GM19043 (cell line): ENCODE data around the gene WDSUB1.

ENCODE experiments used
- ATAC-seq: cut with Tn5 transposase; IDR thresholded peaks from one replicate; pipeline ENCODE4 v1.9.1; 2021; ENCODE audit warnings: low read depth; ENCODE audit not compliant: unreplicated experiment

Gene WDSUB1

DNA sequence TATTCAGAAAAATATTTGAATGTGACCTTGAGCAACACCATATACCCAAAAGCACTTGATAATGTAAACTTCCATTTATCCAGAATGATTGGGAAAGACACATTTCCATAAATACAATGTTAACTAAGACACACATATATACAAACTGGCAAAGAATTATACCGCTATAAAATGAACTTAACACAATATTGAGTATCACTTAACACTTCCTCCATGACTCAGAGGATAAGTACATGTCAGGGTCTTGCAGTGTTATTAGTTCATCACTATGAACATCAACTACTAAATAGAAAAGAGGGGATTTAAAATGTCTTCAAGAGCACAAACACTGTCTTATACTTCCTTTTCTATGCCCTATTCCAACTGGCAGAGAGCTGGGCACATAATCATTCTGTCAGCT lies 18.6 kb downstream of the WDSUB1 start:
- no peak for ATAC-seq

DNA sequence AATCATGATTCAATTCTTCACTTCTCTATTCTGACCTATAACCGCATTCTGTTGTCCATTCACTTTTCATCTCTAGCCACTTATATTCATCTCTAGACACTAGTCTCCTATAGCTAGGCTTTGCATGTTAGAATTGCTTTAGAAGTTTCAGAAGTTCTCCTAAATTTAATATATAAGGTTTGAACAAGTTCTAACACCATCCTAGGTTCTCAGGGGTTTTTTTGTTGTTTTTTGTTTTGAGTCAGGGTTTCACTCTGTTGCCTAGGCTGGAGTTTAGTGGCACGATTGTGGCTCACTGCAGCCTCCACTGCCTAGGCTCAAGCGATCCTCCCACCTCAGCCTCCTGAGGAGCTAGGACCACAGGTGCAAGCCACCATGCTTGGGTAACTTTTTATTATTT lies 19.9 kb downstream of the WDSUB1 start:
- peak; percentile 60 for ATAC-seq

DNA sequence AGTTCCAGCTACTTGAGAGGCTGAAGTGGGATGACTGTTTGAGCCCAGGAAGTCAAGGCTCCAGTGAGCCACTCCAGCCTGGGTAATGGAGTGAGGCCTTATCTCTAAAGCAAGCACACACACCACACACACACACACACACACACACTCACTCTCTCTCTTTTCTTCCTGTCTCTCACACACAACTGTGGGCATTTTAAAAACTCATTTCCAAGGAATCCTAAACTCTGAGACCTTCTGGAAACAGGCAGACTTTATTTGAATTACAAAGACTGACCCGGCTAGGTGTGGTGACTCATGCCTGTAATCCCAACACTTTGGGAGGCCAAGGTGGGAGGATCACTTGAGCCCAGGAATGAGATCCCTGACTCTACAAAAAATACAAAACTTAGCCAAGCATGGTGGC lies 21.3 kb downstream of the WDSUB1 start:
- ATAC-seq: no peak

DNA sequence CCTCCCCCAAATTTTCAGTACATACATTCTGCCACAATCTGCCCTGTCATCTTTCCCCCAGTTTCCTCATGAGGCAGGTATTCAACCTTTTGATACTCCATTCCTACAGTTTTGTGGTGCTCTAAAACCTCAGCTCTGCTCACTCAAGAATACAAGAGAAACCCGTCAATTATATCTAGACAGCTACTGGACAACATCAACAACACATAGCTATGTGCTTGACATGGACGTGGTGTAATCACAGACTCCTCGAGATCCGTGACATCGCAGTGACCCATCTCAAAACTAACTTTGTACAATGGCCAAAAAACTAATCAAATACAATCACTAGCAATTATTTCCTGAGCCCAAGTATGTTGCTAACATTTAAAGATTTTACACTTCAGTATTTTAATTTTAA lies 23.6 kb downstream of the WDSUB1 start:
- ATAC-seq: no peak

DNA sequence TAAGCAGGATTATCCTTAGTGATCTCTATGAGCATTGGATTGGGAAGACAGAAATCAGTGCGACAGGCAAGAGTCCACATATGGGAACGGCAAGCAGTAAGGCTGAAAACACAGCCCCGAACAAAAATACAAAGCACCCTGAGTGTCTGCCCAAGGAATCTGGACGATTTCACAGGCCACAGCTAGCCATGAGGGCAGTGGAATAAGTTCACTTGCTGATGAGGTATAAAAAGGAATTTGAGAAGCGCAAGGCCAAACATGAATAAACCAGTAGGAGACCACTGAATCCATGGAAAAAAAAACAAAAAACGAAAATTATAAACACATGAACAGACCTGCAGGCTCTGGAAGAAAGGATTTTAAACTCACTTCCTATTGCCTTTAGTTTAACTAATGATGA lies 24.3 kb downstream of the WDSUB1 start:
- ATAC-seq: no peak

- no peak for ATAC-seq
Measured at GRCh38 chr2:159256159-159256558, 30.3 kb downstream of the WDSUB1 start.

DNA sequence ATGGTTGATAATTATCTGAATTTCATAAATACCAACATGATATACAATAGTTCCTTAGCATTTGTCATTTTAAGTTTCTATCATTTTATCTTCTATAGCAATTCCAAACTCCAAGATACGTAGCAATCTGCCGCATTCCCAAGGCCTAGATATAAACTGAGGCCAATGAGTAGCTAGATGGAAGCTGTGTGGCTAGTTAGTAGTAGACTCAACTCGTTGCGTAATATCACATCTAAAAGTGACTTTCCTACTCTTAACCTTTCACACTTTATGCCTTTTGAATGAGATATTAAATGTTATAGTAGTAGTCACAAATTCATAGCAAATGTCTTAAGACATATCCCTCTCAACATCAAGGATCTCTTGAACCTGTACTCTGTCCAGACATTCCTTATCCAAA lies 33.6 kb downstream of the WDSUB1 start:
- no peak for ATAC-seq

DNA sequence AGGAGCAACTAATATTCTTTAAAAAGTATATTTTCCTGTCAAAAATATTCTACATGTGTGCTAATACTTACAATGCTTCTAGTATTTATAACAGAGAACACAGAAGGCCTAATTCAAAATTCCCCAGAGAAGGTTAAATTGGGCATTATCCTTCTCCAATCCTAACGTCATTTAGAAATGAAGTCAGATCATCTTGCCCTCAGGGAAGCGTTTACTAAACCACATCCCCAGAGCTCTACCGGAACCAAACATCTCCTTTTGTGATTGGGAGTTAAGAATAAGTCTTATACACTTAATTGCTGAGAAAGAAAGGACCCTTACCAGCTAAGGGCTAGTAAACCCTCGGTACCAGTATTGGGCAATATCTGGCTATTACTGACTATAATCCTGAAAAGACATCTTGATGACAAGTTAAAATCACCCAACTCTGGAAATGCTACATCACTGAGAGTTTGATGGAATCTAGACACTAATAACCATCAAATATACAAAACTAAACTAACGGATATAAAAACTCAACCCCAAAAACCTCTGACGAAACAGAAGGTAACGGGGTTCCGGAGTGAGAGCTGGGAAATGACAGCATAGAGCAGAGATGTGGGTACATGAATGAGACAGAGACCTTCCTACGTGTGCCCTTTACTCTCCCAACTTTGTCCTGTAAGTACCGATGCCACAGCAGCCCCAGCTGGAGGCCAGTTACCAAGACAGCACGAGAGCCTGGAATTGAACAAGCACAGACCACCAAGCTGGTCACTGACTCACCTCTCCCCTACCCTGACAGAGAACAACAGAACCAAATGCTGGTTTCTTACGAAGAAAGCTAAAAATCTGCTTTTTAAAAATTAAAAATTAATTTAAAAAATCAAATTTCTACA lies 35.0 kb downstream of the WDSUB1 start:
- ATAC-seq: no peak

DNA sequence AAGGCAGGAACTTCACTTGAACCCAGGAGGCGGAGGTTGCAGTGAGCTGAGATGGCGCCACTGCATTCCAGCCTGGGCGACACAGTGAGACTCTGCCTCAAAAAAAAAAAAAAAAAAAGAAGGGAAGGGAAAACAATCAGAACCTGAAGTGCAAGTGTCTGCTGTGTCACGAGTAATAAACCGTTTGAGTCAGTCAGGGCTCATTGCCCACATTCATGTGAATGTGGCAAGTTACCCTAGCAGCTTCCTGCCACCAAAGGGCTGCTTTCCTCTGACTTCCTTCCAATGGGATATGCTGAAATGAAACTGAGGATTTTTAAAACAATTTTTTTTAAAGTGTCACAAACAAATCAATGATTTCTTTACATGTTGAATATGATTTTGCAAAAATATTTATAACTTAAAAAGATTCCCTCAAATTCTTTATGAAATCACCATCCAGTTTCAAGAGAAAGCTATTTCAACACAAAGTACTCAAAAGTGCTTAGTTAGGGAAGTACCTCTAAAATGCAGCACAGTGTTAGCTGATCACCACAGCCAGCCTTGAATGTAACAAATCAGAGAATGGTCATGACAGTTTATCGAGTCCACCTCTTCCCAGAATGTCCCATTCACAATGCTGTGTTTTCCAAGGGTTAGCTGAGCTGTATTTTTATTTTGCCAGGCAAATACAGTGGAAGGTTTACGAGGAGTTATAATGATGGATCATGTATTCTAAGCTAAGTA lies 36.4 kb downstream of the WDSUB1 start:
- ATAC-seq: peak; percentile 76

DNA sequence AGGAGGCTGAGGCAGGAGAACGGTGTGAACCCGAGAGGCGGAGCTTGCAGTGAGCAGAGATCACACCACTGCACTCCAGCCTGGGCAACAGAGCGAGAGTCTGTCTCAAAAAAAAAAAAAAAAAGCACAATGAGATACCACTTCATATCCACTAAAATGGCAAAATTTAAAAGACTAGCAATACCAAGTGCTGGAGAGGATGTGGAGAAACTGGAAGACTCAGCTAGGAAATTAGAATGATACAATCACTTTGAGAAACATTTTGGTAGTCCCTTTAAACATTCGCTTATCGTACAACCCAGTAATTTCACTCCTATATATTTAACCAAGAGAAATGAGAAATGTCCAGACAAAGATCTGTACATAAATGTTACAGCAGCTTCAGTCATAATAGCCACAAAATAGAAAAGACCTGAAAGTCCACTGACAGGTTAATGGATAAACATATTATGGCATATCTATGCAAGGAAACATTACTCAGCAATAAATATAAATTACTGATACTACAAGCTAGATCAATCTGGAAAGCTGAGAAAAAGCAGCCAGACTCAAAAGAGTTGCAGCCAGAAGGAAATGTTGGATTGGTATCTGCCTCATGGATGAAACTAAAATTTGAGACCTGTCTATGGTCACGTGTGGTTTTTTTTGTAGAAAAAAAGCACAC lies 40.0 kb downstream of the WDSUB1 start:
- no peak for ATAC-seq

DNA sequence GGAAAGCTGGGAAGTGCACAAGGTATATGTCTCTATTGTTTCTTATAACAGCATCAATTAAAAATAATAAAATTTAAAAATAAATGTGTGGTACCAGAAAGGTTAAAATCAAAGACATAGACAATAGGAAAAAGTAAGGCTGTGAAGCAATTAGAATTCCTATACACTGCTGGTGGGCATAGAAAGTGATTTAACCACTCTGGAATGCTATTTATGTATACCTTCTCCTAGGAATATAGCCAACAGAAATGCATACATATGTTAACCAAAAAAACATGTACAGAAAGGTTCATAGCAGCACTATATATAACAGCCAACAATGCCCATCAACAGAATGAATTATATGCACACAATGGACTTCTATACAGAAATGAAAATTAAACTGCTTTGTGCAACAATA lies 43.0 kb downstream of the WDSUB1 start:
- no peak for ATAC-seq

DNA sequence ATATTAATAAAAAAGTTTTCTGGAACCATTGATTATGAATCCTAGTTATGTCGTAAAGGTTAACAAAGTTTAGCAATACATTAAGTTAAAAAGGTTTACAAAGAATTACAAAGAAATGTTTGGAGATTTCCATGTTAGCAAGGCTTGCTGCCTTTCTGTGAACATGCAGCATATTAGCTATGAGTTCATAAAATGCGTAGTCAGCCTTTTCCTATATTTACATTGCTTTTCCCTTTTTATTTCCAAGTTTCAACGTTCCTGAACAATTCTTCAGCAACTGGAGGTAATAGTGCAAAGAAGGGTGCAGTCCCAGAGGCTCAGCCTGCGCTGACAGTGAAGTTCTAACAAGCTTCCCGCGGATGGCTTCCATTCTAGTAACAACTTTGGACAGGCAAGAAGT lies 51.6 kb downstream of the WDSUB1 start:
- ATAC-seq: no peak

DNA sequence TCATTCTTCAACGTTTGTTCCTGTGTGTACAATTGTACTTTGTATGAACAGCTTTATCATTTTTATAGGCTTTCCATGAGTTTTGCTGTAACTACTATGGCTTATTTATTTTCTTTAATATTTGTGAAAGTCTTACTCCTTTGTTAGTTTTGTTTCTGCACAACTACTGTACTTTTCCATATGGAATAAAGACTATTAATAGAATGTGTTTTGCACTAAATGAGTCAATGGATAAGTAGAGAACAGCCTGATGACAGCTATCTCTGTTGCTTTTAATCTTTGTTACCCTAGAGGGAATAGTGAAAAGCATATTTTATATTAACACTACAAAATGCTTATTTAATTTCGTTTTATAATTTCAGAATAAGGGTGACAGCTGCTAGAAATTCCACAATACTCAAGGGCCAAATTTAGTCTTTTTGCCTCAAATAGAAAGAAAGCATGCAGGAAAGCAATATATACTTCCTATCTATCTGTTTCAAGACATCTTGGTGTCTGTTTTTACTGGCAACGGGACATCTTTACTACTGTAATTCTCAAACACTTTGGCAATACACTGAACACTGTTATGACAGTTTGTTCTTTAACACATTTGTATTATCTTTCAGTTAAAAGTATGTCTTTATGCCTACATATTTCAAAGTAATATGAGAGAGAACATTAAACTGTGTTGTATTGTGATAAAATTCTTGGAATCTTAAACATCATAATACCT lies 53.9 kb downstream of the WDSUB1 start:
- ATAC-seq: no peak

- no peak for ATAC-seq
Measured at GRCh38 chr2:159230145-159230877, 56.2 kb downstream of the WDSUB1 start.

DNA sequence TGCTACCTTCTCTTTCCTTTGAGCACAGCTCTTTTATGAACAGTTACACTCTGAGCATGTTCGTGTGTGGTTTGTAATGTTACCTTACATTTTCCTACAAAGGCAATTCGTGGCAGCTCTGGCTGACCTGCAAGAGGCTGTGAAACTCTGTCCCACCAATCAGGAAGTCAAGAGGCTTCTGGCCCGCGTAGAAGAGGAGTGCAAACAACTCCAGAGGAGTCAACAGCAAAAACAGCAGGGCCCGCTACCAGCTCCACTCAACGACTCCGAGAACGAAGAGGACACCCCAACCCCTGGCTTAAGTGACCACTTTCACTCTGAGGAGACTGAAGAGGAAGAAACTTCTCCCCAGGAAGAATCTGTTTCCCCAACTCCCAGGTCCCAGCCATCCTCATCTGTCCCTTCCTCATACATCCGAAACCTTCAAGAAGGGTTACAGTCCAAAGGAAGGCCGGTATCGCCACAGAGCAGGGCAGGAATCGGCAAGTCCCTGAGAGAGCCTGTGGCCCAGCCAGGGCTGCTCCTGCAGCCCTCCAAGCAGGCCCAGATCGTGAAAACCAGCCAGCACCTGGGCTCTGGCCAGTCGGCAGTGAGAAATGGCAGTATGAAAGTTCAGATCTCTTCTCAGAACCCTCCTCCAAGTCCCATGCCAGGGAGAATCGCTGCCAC lies 56.9 kb downstream of the WDSUB1 start:
- no peak for ATAC-seq

- no peak for ATAC-seq
Measured at GRCh38 chr2:159228081-159228581, 58.4 kb downstream of the WDSUB1 start.

DNA sequence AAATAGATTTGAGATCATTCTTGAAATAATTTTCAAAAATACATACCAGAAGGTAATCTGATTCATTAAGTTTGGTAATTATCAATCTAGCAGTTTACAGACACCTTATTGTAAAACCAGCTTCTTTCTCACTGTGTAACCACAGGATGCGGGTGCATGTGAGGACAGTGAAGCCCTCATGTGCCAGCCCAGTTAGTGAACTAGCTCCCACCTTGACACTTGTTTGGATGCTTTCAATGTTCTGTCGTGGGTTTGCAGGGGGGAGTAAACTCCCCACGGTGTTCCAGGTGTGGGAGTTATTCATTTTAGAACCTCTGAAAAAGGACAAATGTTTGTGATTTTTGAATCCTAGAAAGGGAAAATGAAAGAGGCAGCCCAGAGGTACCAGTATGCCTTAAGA lies 59.0 kb downstream of the WDSUB1 start:
- ATAC-seq: no peak

GRCh38 chr2:159226608-159227385 lies 59.7 kb downstream of the WDSUB1 start:
- ATAC-seq: no peak

DNA sequence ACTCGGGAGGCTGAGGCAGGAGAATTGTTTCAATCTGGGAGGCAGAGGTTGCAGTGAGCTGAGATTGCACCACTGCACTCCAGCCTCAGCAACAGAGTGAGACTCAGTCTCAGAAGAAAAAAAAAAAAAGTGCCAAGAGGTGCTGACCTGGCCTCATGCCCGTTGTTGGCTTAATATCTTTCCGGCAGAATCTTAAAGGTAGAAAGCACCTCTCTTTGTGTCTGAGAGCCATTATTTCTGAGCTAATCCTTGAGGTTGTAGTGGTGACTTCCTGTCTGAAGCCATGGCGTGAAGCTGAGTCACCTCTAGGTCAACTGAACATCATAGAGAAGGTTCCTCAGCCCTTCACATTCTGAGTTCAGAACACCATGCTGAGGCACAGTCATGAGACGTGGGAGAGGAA lies 60.4 kb downstream of the WDSUB1 start:
- ATAC-seq: peak; percentile 70
